T-helper 17 cell (primary cell): ENCODE measurements around the gene SHISAL2A. TPM values are rescaled to one million over a fixed set of nuclear protein-coding genes. Genes with fewer than 3 reads are reported as not detected.
A peak's percentile ranks its signal among the peaks of the same experiment; 100 is the strongest.
"Not testable (repeated sequence)": the region's sequence is repeated elsewhere in the genome, so short reads cannot be mapped to it uniquely, and the experiment has no call there.

Experiments used
- ATAC-seq: fragments of 150-1000 bp; cut with Tn5 transposase; 2 replicates; pipeline ENCODE4 v1.10.0; 2021; ENCODE audit warnings: mild to moderate bottlenecking, moderate library complexity
- DNase-seq, 3 donors: peaks; one replicate each; pipeline versions ENCODE4 v3.0.0 to v3.0.0-alpha.2; 2020 to 2021
- H3K9me3 ChIP-seq: one replicate; pipeline ENCODE4 v1.7.0; 2013; ENCODE audit warnings: low read length, mild to moderate bottlenecking; ENCODE audit not compliant: control insufficient read depth, poor library complexity, severe bottlenecking
- H3K27ac Mint-ChIP-seq: one replicate; pipeline ENCODE4 v1.8.0; 2022; ENCODE audit warnings: mild to moderate bottlenecking, moderate library complexity, mixed read lengths
- H3K27me3 Mint-ChIP-seq: one replicate; pipeline ENCODE4 v1.8.0; 2022; ENCODE audit warnings: mixed read lengths
- H3K36me3 Mint-ChIP-seq: one replicate; pipeline ENCODE4 v1.8.0; 2022; ENCODE audit warnings: low read depth, mixed read lengths
- H3K4me1 Mint-ChIP-seq: one replicate; pipeline ENCODE4 v1.8.0; 2022; ENCODE audit warnings: mild to moderate bottlenecking, mixed read lengths
- H3K4me3 Mint-ChIP-seq: one replicate; pipeline ENCODE4 v1.8.0; 2022; ENCODE audit warnings: mild to moderate bottlenecking, moderate library complexity, mixed read lengths
- total RNA-seq, 4 donors: library from RNA in 2 of 4; stranded (reverse) in 2 of 4; gene quantifications; one replicate each; pipeline ENCODE4 v1.2.3 and lab custom pipeline; 2022 to 2026

Gene SHISAL2A
- total RNA-seq, 2 donors from 2014 or later, result 33.1 to 41.9 TPM

- DNase-seq, result no peak
- Mint-ChIP-seq H3K27me3 (no peaks in the 10 kb centered on the region), H3K4me1 (peaks cover 6% of the 10 kb centered on the region), H3K4me3 (no peak overlapping the region), H3K27ac (no peak overlapping the region), H3K36me3 (peaks cover 2% of the 10 kb centered on the region)
- no peaks in the 10 kb centered on the region for H3K9me3 ChIP-seq
- no peak for ATAC-seq
Observed at GRCh38 chr1:52670604-52671003, 37.6 kb downstream of the SHISAL2A start.

GRCh38 chr1:52672946-52673345 is 40.0 kb downstream of the SHISAL2A start:
- DNase-seq (no peak), ATAC-seq (no peak)
- Mint-ChIP-seq H3K4me1 (peaks cover 6% of the 10 kb centered on the region), H3K27me3 (no peaks in the 10 kb centered on the region), H3K27ac (no peak overlapping the region), H3K4me3 (no peak overlapping the region), H3K36me3 (peaks cover 2% of the 10 kb centered on the region)
- no peaks in the 10 kb centered on the region for H3K9me3 ChIP-seq

GRCh38 chr1:52673513-52673912 is 40.5 kb downstream of the SHISAL2A start:
- no peak for ATAC-seq
- Mint-ChIP-seq H3K36me3 (peaks cover 2% of the 10 kb centered on the region), H3K27ac (peak overlapping the region; percentile 21), H3K4me3 (no peak overlapping the region), H3K27me3 (no peaks in the 10 kb centered on the region), H3K4me1 (peaks cover 6% of the 10 kb centered on the region)
- DNase-seq, result no peak
- no peaks in the 10 kb centered on the region for H3K9me3 ChIP-seq

- Mint-ChIP-seq H3K36me3 (no peaks in the 10 kb centered on the region), H3K4me1 (peaks cover 6% of the 10 kb centered on the region), H3K27ac (peak overlapping the region; percentile 43), H3K4me3 (no peak overlapping the region), H3K27me3 (no peaks in the 10 kb centered on the region)
- DNase-seq (no peak), ATAC-seq (no peak)
- no peaks in the 10 kb centered on the region for H3K9me3 ChIP-seq
Observed at GRCh38 chr1:52674497-52675384, 41.8 kb downstream of the SHISAL2A start.

- Mint-ChIP-seq H3K36me3 (peaks cover 3% of the 10 kb centered on the region), H3K4me3 (no peak overlapping the region), H3K27me3 (no peaks in the 10 kb centered on the region), H3K4me1 (peaks cover 6% of the 10 kb centered on the region), H3K27ac (no peak overlapping the region)
- DNase-seq (no peak), ATAC-seq (no peak)
- no peaks in the 10 kb centered on the region for H3K9me3 ChIP-seq
Observed at GRCh38 chr1:52676249-52676903, 43.4 kb downstream of the SHISAL2A start.

- Mint-ChIP-seq H3K36me3 (peaks cover 3% of the 10 kb centered on the region), H3K27ac (peak overlapping the region; percentile 16), H3K4me1 (peaks cover 6% of the 10 kb centered on the region), H3K4me3 (no peak overlapping the region), H3K27me3 (no peaks in the 10 kb centered on the region)
- H3K9me3 ChIP-seq, result no peaks in the 10 kb centered on the region
- DNase-seq, result no peak
- ATAC-seq, result no peak
Observed at GRCh38 chr1:52677076-52677806, 44.3 kb downstream of the SHISAL2A start.

- ATAC-seq (no peak), DNase-seq (no peak)
- Mint-ChIP-seq H3K4me3 (no peak overlapping the region), H3K4me1 (peaks cover 6% of the 10 kb centered on the region), H3K36me3 (peaks cover 3% of the 10 kb centered on the region), H3K27me3 (no peaks in the 10 kb centered on the region), H3K27ac (no peak overlapping the region)
- H3K9me3 ChIP-seq, result no peaks in the 10 kb centered on the region
Observed at GRCh38 chr1:52679048-52679447, 46.1 kb downstream of the SHISAL2A start.

GRCh38 chr1:52679498-52679897 is 46.5 kb downstream of the SHISAL2A start:
- Mint-ChIP-seq H3K27ac (no peak overlapping the region), H3K4me3 (no peak overlapping the region), H3K36me3 (peaks cover 3% of the 10 kb centered on the region), H3K4me1 (peaks cover 4% of the 10 kb centered on the region), H3K27me3 (no peaks in the 10 kb centered on the region)
- no peak for DNase-seq
- no peak for ATAC-seq
- no peaks in the 10 kb centered on the region for H3K9me3 ChIP-seq

GRCh38 chr1:52680353-52680752 is 47.4 kb downstream of the SHISAL2A start:
- H3K4me1 Mint-ChIP-seq, result peaks cover 4% of the 10 kb centered on the region
- DNase-seq, result no peak
- peaks cover 3% of the 10 kb centered on the region for H3K36me3 Mint-ChIP-seq
- H3K4me3 Mint-ChIP-seq, result no peak overlapping the region
- H3K27me3 Mint-ChIP-seq, result no peaks in the 10 kb centered on the region
- ATAC-seq, result no peak
- no peak overlapping the region for H3K27ac Mint-ChIP-seq
- H3K9me3 ChIP-seq, result no peaks in the 10 kb centered on the region

GRCh38 chr1:52681136-52681535 is 48.2 kb downstream of the SHISAL2A start:
- Mint-ChIP-seq H3K36me3 (peaks cover 3% of the 10 kb centered on the region), H3K27ac (no peak overlapping the region), H3K4me3 (no peak overlapping the region), H3K27me3 (no peaks in the 10 kb centered on the region), H3K4me1 (peaks cover 7% of the 10 kb centered on the region)
- no peaks in the 10 kb centered on the region for H3K9me3 ChIP-seq
- no peak for ATAC-seq
- no peak for DNase-seq

- Mint-ChIP-seq H3K27me3 (no peaks in the 10 kb centered on the region), H3K4me3 (no peak overlapping the region), H3K36me3 (peaks cover 3% of the 10 kb centered on the region), H3K27ac (no peak overlapping the region), H3K4me1 (peaks cover 10% of the 10 kb centered on the region)
- DNase-seq (no peak), ATAC-seq (no peak)
- H3K9me3 ChIP-seq, result no peaks in the 10 kb centered on the region
Observed at GRCh38 chr1:52683367-52683940, 50.5 kb downstream of the SHISAL2A start.

- Mint-ChIP-seq H3K4me3 (no peak overlapping the region), H3K27me3 (no peaks in the 10 kb centered on the region), H3K27ac (no peak overlapping the region), H3K36me3 (peaks cover 3% of the 10 kb centered on the region), H3K4me1 (peaks cover 10% of the 10 kb centered on the region)
- ATAC-seq (no peak), DNase-seq (no peak)
- H3K9me3 ChIP-seq, result no peaks in the 10 kb centered on the region
Observed at GRCh38 chr1:52684545-52684944, 51.6 kb downstream of the SHISAL2A start.

- not testable (repeated sequence) for H3K27me3 Mint-ChIP-seq, H3K4me3 Mint-ChIP-seq, H3K9me3 ChIP-seq, H3K36me3 Mint-ChIP-seq, H3K4me1 Mint-ChIP-seq
- H3K27ac Mint-ChIP-seq, result peak overlapping the region; percentile 86
- DNase-seq, result peak; percentile 53 to 71 (median 59)
- peak; percentile 99 for ATAC-seq
Observed at GRCh38 chr1:52686261-52686751, 53.3 kb downstream of the SHISAL2A start.
